GM18867 (cell line): ENCODE data around the gene ACSF2.
"Not testable (repeated sequence)": the region's sequence is repeated elsewhere in the genome, so short reads cannot be mapped to it uniquely, and the experiment has no call there.

ENCODE experiments used
- ATAC-seq: cut with Tn5 transposase; IDR thresholded peaks from one replicate; pipeline ENCODE4 v1.9.1; 2021; ENCODE audit warnings: mild to moderate bottlenecking, moderate library complexity; ENCODE audit not compliant: unreplicated experiment

The ACSF2 gene

GRCh38 chr17:50475775-50476544 lies 49.9 kb downstream of the ACSF2 start:
- not testable (repeated sequence) for ATAC-seq

GRCh38 chr17:50476545-50477315 lies 50.7 kb downstream of the ACSF2 start:
- ATAC-seq = no peak

- no peak for ATAC-seq
Measured at GRCh38 chr17:50477976-50478375, 52.0 kb downstream of the ACSF2 start.

GRCh38 chr17:50478391-50479381 lies 52.7 kb downstream of the ACSF2 start, which contains the start of gene RSAD1:
Gene RSAD1 (plus strand): TSS chr17:50478860. CDS start chr17:50478885, 25 bp downstream.
- peak; percentile 87 for ATAC-seq

GRCh38 chr17:50479522-50480141 lies 53.6 kb downstream of the ACSF2 start:
- ATAC-seq = peak; percentile 31

- no peak for ATAC-seq
Measured at GRCh38 chr17:50480142-50480764, 54.2 kb downstream of the ACSF2 start.

- ATAC-seq = no peak
Measured at GRCh38 chr17:50480854-50481490, 55.0 kb downstream of the ACSF2 start.

- ATAC-seq = no peak
Measured at GRCh38 chr17:50481648-50482047, 55.6 kb downstream of the ACSF2 start.

- ATAC-seq = no peak
Measured at GRCh38 chr17:50482110-50482509, 56.1 kb downstream of the ACSF2 start.

GRCh38 chr17:50482516-50482915 lies 56.5 kb downstream of the ACSF2 start:
- ATAC-seq = peak; percentile 32

- no peak for ATAC-seq
Measured at GRCh38 chr17:50483266-50483665, 57.2 kb downstream of the ACSF2 start.

- ATAC-seq = no peak
Measured at GRCh38 chr17:50484386-50485155, 58.6 kb downstream of the ACSF2 start.

GRCh38 chr17:50487213-50488096 lies 61.4 kb downstream of the ACSF2 start:
- ATAC-seq = no peak

GRCh38 chr17:50488880-50489279 lies 62.9 kb downstream of the ACSF2 start:
- ATAC-seq = no peak

GRCh38 chr17:50491505-50491904 lies 65.5 kb downstream of the ACSF2 start:
- no peak for ATAC-seq

GRCh38 chr17:50492214-50492613 lies 66.2 kb downstream of the ACSF2 start:
- no peak for ATAC-seq

GRCh38 chr17:50493744-50494143 lies 67.7 kb downstream of the ACSF2 start:
- ATAC-seq = no peak
